Activated CD8-positive, alpha-beta T cell treated with anti-CD3 and anti-CD28 coated beads, Interleukin-2, amount 10 ng/mL, durations not matched to agents 7 days and 5 days (primary cell): ENCODE data around the gene SYDE2. TPM values are rescaled to one million over a fixed set of nuclear protein-coding genes. Genes with fewer than 3 reads are reported as not detected.

Experiments
- ATAC-seq: fragments of 150-1000 bp; cut with Tn5 transposase; one replicate; pipeline ENCODE4 v1.10.0; 2021; ENCODE audit warnings: moderate library complexity
- CTCF ChIA-PET: fragments of 350-600 bp; sonication (Branson Sonifier 250); formaldehyde crosslinking; loops from one replicate; lab custom pipeline; 2021; ENCODE audit warnings: antibody characterized with exemption; lab: Charles Lee
- POLR2A ChIA-PET: fragments of 350-600 bp; sonication (Branson Sonifier 250); formaldehyde crosslinking; loops from one replicate; lab custom pipeline; 2021; ENCODE audit warnings: antibody characterized with exemption; lab: Charles Lee
- DNase-seq: peaks from one replicate; pipeline ENCODE4 v3.0.0-alpha.2; 2020
- H3K27ac Mint-ChIP-seq: one replicate; pipeline ENCODE4 v1.8.0; 2021; ENCODE audit warnings: mild to moderate bottlenecking, mixed read lengths
- H3K27me3 Mint-ChIP-seq: one replicate; pipeline ENCODE4 v1.8.0; 2021; ENCODE audit warnings: low read depth, mixed read lengths
- H3K36me3 Mint-ChIP-seq: one replicate; pipeline ENCODE4 v1.8.0; 2021; ENCODE audit warnings: low read depth, mixed read lengths
- H3K4me1 Mint-ChIP-seq: one replicate; pipeline ENCODE4 v1.8.0; 2021; ENCODE audit warnings: low read depth, mixed read lengths
- H3K4me3 Mint-ChIP-seq: one replicate; pipeline ENCODE4 v1.8.0; 2021; ENCODE audit warnings: mild to moderate bottlenecking, mixed read lengths
- H3K9me3 Mint-ChIP-seq: one replicate; pipeline ENCODE4 v1.8.0; 2022; ENCODE audit warnings: mixed read lengths; ENCODE audit not compliant: insufficient read depth
- total RNA-seq, 2 experiments: library from RNA; stranded (reverse); gene quantifications; one replicate each; pipeline ENCODE4 v1.2.3, GENCODE V29; 2021

The SYDE2 gene
- total RNA-seq, 2 experiments from 2014 or later: 1.9 to 2.6 TPM

- H3K9me3 Mint-ChIP-seq: no peaks in the 10 kb centered on the region
- ChIA-PET CTCF (interaction anchor here (0.7 to 2.6 kb wide), 9 partner anchors 10 to 285 kb away, joined by 3 to 20 read pairs (median 4); no protein-coding TSS in a partner anchor), POLR2A (no interaction called here)
- H3K27ac Mint-ChIP-seq: no peak overlapping the region
- H3K4me3 Mint-ChIP-seq: no peak overlapping the region
- no peaks in the 10 kb centered on the region for H3K36me3 Mint-ChIP-seq
- peaks cover 3% of the 10 kb centered on the region for H3K4me1 Mint-ChIP-seq
- no peak for DNase-seq
- ATAC-seq: peak; percentile 58
- H3K27me3 Mint-ChIP-seq: peaks cover 19% of the 10 kb centered on the region
Observed at GRCh38 chr1:85230305-85230977, 29.6 kb upstream of the SYDE2 start.

GRCh38 chr1:85229574-85230097 lies 28.8 kb upstream of the SYDE2 start:
- Mint-ChIP-seq H3K27ac (no peak overlapping the region), H3K4me3 (no peak overlapping the region), H3K9me3 (no peaks in the 10 kb centered on the region), H3K4me1 (peaks cover 3% of the 10 kb centered on the region), H3K27me3 (peaks cover 19% of the 10 kb centered on the region), H3K36me3 (no peaks in the 10 kb centered on the region)
- ChIA-PET CTCF (interaction anchor here (1.0 to 2.6 kb wide), 4 partner anchors 10 to 122 kb away, joined by 3 to 20 read pairs (median 10); no protein-coding TSS in a partner anchor), POLR2A (no interaction called here)
- DNase-seq (no peak), ATAC-seq (no peak)

- Mint-ChIP-seq H3K27me3 (peaks cover 19% of the 10 kb centered on the region), H3K9me3 (no peaks in the 10 kb centered on the region), H3K27ac (no peak overlapping the region), H3K4me3 (no peak overlapping the region), H3K36me3 (no peaks in the 10 kb centered on the region), H3K4me1 (peaks cover 3% of the 10 kb centered on the region)
- ChIA-PET CTCF (interaction anchor here (1.0 to 1.2 kb wide), 2 partner anchors 26 to 284 kb away, joined by 5 to 7 read pairs; no protein-coding TSS in a partner anchor), POLR2A (no interaction called here)
- ATAC-seq (no peak), DNase-seq (no peak)
Observed at GRCh38 chr1:85228972-85229371, 28.2 kb upstream of the SYDE2 start.

- Mint-ChIP-seq H3K36me3 (no peaks in the 10 kb centered on the region), H3K27me3 (peaks cover 15% of the 10 kb centered on the region), H3K4me1 (peaks cover 3% of the 10 kb centered on the region), H3K9me3 (no peaks in the 10 kb centered on the region), H3K27ac (no peak overlapping the region), H3K4me3 (no peak overlapping the region)
- ATAC-seq (no peak), DNase-seq (no peak)
- ChIA-PET POLR2A (interaction anchor here (0.7 kb wide), 1 partner anchor 29 kb away, joined by 3 read pairs; no protein-coding TSS in a partner anchor), CTCF (interaction anchor here (1.2 kb wide), 1 partner anchor 33 kb away, joined by 4 read pairs; the partner anchor contains the start of gene C1orf52)
Observed at GRCh38 chr1:85225624-85226380, 25.0 kb upstream of the SYDE2 start.

GRCh38 chr1:85224734-85225623 lies 24.2 kb upstream of the SYDE2 start:
- Mint-ChIP-seq H3K27ac (no peak overlapping the region), H3K4me3 (no peak overlapping the region), H3K9me3 (no peaks in the 10 kb centered on the region), H3K27me3 (peaks cover 22% of the 10 kb centered on the region), H3K36me3 (no peaks in the 10 kb centered on the region), H3K4me1 (no peaks in the 10 kb centered on the region)
- ChIA-PET CTCF (interaction anchor here (0.8 to 1.3 kb wide), 5 partner anchors 9 to 280 kb away, joined by 3 to 5 read pairs (median 3); partner anchors contain the start of gene C1orf52), POLR2A (interaction anchor here (0.6 kb wide), 1 partner anchor 52 kb away, joined by 3 read pairs; the partner anchor contains the start of gene BCL10)
- ATAC-seq (no peak), DNase-seq (no peak)

- no peak overlapping the region for H3K4me3 Mint-ChIP-seq
- H3K9me3 Mint-ChIP-seq: no peaks in the 10 kb centered on the region
- ChIA-PET CTCF (interaction anchor here (0.8 to 1.3 kb wide), 6 partner anchors 9 to 279 kb away, joined by 3 to 5 read pairs (median 4); partner anchors contain the start of gene C1orf52), POLR2A (no interaction called here)
- no peak for ATAC-seq
- H3K36me3 Mint-ChIP-seq: no peaks in the 10 kb centered on the region
- no peak for DNase-seq
- H3K27me3 Mint-ChIP-seq: peaks cover 27% of the 10 kb centered on the region
- no peak overlapping the region for H3K27ac Mint-ChIP-seq
- no peaks in the 10 kb centered on the region for H3K4me1 Mint-ChIP-seq
Observed at GRCh38 chr1:85224295-85224694, 23.5 kb upstream of the SYDE2 start.

GRCh38 chr1:85223334-85223733 lies 22.5 kb upstream of the SYDE2 start:
- no peaks in the 10 kb centered on the region for H3K4me1 Mint-ChIP-seq
- H3K9me3 Mint-ChIP-seq: no peaks in the 10 kb centered on the region
- no peak for DNase-seq
- ATAC-seq: no peak
- ChIA-PET CTCF (interaction anchor here (1.1 to 1.3 kb wide), 2 partner anchors 17 to 114 kb away, joined by 4 to 5 read pairs; no protein-coding TSS in a partner anchor), POLR2A (no interaction called here)
- H3K27me3 Mint-ChIP-seq: peaks cover 27% of the 10 kb centered on the region
- H3K4me3 Mint-ChIP-seq: no peak overlapping the region
- no peaks in the 10 kb centered on the region for H3K36me3 Mint-ChIP-seq
- H3K27ac Mint-ChIP-seq: no peak overlapping the region

- H3K4me1 Mint-ChIP-seq: no peaks in the 10 kb centered on the region
- ATAC-seq: no peak
- no peak for DNase-seq
- no peaks in the 10 kb centered on the region for H3K36me3 Mint-ChIP-seq
- ChIA-PET CTCF (interaction anchor here (1.2 to 1.7 kb wide), 3 partner anchors 9 to 276 kb away, joined by 4 to 6 read pairs (median 4); no protein-coding TSS in a partner anchor), POLR2A (no interaction called here)
- no peak overlapping the region for H3K27ac Mint-ChIP-seq
- peaks cover 34% of the 10 kb centered on the region for H3K27me3 Mint-ChIP-seq
- no peaks in the 10 kb centered on the region for H3K9me3 Mint-ChIP-seq
- no peak overlapping the region for H3K4me3 Mint-ChIP-seq
Observed at GRCh38 chr1:85220756-85221201, 20.0 kb upstream of the SYDE2 start.

GRCh38 chr1:85219853-85220610 lies 19.2 kb upstream of the SYDE2 start:
- no peaks in the 10 kb centered on the region for H3K9me3 Mint-ChIP-seq
- no peak overlapping the region for H3K4me3 Mint-ChIP-seq
- no peaks in the 10 kb centered on the region for H3K4me1 Mint-ChIP-seq
- ATAC-seq: no peak
- H3K27ac Mint-ChIP-seq: no peak overlapping the region
- peaks cover 36% of the 10 kb centered on the region for H3K27me3 Mint-ChIP-seq
- CTCF ChIA-PET: interaction anchor here (1.2 to 1.6 kb wide), 2 partner anchors 10 to 275 kb away, joined by 4 read pairs; no protein-coding TSS in a partner anchor
- no peak for DNase-seq
- POLR2A ChIA-PET: no interaction called here
- H3K36me3 Mint-ChIP-seq: no peaks in the 10 kb centered on the region

GRCh38 chr1:85216697-85217096 lies 15.9 kb upstream of the SYDE2 start:
- no peak overlapping the region for H3K4me3 Mint-ChIP-seq
- CTCF ChIA-PET: interaction anchor here (1.1 to 1.6 kb wide), 4 partner anchors 14 to 272 kb away, joined by 3 to 6 read pairs (median 4); no protein-coding TSS in a partner anchor
- H3K27ac Mint-ChIP-seq: no peak overlapping the region
- H3K27me3 Mint-ChIP-seq: peaks cover 36% of the 10 kb centered on the region
- DNase-seq: no peak
- POLR2A ChIA-PET: no interaction called here
- H3K4me1 Mint-ChIP-seq: no peaks in the 10 kb centered on the region
- H3K9me3 Mint-ChIP-seq: no peaks in the 10 kb centered on the region
- H3K36me3 Mint-ChIP-seq: no peaks in the 10 kb centered on the region
- ATAC-seq: no peak
